Stimulated activated CD8-positive, alpha-beta memory T cell treated with anti-CD3 and anti-CD28 coated beads, Interleukin-15, amount 100 ng/mL, for 4 hours (primary cell): ENCODE measurements around the gene TEX22.

Source experiments
- DNase-seq, 2 donors: peaks; one replicate each; pipeline ENCODE4 v3.0.0-alpha.2; 2020; ENCODE audit warnings: low read depth in 2 of 2

The TEX22 gene

DNA sequence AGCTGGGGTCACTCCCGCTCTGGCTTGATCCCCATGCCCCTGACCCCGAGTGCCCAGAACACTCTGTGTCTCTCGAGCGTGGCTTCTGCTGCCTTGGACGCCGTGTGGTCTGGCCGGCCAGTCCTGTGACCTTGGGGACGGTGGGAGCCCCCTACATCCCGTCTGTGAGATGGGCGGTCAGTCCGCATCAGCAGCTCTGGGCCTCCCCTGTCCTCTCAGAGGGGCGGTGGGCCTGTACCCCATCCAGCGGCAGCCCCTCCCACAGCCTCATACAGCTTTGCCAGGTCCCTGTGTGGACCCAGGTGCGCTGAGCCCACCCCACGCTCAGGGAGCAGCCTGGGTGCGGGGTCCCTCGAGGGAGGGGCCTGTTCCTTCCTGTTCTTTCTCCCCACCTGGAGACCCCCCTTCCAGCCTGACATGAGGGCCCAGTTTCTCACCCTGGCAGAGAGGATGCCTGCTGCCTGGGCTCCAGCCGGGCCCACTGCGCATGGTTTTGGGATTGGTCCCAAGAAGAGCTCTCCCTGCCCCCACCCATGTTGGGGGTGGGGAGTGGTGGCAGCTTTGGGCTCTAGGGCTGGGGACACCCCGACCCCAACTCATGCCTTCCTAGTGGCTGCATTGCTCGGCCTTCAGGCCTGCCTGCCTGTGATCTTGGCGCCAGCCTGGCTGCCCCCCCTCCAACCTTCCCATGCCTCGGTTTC lies 22.8 kb downstream of the TEX22 start:
- DNase-seq, result no peak

DNA sequence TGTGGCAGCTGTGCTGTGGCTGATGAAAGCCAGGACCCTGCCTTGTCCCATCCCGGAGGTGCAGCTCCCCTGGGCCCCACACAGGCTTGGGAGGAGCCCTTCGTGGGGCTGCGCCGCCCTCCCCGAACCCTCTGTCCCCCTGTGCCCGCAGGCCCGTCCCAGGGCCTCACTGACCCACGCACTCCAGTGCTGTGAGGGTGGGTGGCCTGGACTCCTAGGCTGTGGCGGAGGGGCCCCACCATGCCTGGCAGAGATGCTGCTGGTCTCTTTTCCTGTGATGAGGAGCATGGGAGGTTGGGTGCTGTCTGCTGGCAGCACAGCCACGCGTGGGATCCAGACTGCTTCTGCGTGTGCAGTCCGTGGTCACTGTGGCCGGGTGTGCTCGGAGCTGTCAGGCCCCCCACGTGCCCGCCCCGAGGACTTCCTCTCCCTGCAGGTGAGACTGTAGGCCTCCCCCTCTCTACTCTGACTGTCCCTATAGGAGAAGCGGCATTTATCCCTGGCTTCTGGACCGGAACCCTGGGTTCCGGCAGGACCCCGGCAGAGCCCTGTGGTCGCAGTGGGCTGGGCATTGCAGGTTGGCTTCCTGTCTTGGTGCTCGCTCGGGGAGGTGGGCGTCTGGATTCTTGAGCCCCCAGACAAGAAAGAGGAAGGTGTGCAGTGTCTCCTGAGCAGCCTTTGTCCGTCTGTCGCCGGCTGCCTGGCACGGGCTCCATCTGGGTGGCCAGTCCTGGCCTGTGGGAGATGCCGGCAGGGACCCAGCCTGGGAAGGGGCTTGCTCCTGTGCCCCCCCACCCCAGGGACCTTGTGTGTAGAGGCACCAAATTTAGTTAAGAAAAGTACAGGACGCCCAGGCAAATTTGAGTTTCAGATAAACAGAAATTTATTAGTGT lies 23.6 kb downstream of the TEX22 start:
- DNase-seq, result no peak

DNA sequence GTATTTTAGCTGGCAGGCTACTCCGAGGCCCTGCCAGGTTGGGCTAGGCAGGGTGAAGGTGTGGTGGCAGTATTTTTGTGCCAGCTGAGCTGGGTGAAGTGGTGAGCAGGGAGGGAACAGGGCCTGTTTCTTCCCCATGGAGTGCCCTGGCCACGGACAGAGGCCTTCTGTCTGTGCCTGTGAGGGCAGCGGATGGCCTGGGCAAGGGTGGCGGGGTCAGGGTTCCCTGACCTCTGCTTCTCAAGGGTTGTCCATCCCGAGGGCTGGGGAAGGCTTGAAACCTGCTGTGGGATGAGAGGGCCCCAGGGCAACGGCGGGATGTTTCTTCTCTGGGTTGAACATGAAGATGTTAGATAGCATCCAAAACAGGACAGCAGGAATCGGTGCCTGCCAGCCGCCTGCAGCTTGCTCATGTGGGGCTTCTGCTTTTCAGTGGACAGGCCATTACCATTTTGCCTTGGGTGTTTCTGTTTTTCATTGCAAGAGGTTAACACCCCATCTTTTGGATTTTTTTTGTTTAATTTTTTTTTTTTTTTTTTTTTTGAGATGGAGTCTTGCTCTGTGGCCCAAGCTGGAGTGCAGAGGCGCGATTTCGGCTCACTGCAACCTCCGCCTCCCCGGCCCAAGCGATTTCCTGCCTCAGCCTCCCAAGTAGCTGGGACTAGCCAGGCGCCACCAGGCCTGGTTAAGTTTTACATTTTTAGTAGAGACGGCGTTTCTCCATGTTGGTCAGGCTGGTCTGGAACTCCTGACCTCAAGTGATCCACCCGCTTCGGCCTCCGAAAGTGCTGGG lies 24.6 kb downstream of the TEX22 start:
- no peak for DNase-seq

DNA sequence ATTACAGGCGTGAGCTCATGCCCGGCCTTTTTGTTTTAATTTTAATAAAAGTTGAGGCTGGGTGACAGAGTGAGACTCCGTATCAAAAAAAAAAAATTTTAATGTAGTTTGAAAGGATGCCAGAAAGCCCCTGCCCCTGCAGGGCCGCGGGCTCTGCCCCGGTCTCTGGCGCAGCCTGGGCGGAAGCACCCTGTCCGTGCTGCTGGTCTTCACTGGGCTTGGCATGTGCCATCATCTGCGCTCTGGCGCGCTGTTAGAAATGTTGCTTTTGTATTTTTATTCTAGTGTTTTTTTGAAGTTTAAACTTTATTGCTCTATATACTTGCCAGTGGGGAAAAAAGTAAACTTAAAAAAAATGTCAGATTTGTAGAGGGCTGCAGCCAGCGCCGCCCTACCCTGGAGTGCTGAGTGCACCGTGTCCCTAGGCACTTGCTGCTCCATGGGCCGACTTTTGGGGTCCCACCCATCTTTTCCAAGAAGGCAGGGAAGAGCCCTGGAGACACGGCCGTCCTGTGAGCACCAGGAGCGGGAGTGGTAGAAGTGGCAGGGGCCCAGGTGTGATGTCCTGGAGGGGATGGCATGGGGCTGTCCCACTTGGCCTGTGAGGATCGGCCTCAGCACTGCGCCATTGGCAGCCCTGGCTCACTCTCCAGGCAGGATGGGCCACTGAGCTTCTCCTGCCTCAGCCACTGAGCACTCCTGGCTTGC lies 25.3 kb downstream of the TEX22 start:
- no peak for DNase-seq

DNA sequence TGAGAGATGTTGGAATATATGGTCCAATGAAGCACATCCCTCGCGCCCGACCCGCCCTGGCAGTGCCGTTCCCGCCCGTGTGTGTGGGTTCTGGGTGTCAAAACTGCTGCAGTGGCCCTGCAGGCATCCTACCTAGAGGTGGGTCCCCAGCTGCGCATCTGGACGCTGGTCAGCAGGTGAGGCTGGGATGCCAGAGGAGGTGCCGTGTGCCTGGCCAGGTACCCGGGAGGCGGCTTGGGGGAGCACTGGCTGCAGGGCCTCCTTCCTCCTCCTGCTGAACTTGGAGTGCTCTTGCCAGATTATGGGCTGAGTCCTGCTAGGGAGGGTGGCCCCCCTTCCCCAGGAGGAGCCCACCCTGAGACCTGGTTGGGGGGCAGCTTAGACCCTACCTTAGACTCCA lies 26.5 kb downstream of the TEX22 start:
- no peak for DNase-seq

DNA sequence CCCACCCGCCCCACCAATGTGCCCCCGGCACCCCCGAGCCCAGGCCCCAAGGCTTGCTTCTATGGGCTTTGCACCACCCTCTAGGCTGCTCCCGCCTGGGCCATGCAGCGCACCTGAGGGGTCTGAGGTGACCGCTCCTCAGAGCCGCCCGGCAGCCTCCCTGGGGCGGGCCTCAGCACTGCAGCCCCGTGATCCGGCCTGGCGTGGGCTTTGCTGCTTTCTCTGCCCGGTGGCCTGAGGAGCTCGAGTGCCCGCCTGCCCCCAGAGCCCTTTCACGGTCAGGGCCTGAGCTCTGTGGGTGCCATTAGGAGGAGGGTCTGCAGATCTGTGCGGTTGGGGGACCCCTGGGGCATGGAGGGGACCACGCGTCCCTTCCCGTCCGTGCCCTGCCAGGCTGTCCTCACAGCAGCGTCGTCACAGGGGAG lies 27.5 kb downstream of the TEX22 start:
- DNase-seq, result no peak

DNA sequence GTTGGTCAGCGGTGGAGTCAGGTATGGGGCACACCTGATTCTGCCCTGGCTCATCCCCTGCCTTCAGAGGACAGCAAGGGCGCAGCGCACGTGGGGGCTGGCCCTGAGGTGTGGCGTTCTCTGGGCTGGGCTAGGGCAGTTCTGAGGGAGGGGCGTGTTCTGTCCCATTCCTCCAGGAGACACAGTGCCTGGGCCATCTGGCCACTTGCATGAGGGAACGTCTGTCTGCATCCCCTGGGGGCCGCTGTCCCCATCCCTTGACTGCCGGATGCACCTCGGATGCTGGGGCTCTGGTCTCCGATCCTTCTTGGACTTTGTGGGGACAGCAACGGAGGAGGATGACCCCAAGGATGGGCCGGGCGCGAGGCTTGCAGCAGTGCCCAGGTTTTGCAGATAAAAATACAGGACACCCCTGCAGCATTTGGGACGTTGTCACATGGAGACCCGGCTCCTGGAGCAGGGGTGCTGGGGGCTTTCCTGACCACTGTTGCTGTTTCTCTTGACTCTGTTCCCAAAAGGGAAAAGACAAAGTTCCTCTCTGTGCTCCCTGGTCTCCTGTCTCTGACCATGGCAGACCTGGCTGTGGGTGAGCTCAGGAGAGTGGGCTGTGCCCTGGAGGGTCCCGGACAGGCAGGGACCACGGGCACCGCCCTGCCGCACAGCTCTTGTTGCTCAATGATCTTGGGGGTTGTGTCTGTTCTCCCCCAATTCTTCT lies 28.2 kb downstream of the TEX22 start:
- DNase-seq, result no peak

DNA sequence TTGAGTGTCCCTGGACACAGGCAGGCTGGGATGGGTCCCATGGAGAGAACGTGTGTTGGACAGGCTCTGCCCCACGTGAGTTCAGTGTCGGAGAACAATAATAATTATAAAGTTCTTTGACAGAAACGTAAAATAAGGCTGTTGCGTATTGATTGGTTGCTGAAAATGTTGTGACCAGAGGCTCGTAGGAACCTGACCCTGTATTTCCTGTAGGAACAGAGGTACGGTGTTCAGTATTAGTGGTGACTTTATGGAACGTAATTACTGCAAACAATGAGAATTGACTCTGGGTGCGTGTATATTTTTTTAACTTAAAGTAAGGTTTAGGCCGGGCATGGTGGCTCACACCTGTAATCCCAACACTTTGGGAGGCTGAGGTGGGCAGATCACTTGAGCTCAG lies 29.1 kb downstream of the TEX22 start:
- DNase-seq, result no peak

DNA sequence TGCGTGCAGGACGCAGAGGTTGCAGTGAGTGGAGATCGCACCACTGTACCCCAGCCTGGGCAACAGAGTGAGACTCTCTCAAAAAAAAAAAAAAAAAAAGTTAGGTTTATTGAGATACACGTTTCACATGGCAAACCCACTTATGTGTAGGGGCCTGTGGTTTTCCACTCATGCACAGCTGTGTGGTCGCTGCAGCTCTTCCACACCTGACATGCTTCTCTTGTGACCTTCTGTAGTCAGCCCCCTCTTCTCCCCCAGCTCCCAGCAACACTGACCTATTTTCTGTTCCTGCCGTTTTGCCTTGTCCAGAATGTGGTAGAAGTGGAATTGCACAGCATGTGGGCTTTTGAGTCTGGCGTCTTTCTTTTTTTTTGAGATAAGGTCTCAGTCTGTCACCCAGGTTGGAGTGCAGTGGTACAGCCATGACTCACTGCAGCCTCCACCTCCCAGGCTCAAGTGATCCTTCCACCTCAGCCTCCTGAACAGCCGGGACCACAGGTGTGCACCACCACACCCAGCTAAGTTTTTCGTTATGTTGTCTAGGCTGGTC lies 29.7 kb downstream of the TEX22 start:
- no peak for DNase-seq

DNA sequence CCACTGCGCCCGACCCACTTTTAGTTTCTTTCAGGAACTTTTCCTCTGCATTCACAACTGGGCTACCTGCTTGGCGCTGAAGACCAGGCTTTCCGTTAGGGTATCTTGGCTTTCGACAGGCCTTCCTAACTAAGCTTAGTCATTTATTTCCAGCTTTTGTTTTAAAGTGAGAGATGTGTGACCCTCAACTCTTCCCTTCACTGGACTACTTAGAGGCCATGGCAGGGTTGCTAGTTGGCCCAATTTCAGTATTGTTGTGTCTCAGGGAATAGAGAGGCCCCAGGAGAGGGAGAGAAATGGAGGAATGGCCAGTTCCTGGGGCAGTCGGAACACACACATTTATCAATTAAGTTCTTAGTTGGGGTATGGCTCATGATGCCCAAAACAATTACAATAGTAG lies 31.7 kb downstream of the TEX22 start:
- DNase-seq, result no peak

DNA sequence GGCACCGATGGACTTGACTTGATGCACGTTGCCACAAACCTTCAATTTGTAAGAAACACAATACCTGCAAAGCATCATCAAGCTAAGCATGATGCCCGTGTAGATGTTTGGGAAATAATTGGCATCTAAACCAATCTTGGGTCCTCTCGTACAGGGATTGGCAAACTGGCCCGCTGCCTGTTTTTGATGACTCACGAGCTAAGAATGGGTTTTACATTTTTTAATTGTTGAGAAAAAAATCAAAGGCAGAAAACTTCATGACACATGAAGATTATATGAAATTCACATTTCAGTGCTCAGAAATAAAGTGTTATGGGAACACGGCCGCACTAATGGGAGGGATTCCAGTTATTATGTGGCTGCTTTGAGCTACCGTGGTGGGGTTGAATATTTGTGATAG lies 32.2 kb downstream of the TEX22 start:
- no peak for DNase-seq

DNA sequence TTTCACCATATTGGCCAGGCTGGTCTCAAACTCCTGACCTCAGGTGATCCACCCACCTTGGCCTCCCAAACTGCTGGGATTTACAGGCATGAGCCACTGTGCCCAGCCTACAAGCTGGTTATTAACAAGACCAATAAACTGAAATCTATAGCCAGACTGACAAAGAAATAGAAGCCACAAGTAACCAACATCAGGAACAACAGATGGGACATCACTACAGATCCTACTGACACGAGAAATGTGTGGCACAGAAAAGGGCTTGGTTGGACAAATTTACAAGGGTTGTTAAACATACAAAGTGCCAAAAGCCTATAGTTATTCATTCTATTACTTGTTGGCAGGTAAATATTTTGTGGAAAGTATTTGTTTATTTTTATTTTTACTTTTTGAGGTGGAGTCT lies 32.9 kb downstream of the TEX22 start:
- no peak for DNase-seq

DNA sequence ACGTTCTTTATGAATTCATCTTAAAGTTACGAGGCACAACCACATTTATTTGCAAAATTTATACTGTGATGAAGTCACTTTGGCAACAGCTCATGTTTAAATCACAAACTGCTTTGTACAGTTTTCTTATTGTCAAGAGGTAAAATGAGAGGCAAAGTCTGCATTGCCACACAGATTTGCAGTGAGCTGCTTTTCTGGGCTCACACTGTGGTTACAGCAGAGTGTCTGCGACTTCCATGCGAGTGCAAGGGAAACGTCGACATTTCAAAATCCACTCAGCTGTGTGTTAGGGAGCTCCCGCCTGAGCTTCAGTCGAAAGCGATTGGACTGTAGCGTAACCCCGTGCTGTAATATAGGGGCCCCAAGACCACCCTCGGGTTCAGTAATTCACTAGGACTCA lies 34.3 kb downstream of the TEX22 start:
- DNase-seq, result no peak

DNA sequence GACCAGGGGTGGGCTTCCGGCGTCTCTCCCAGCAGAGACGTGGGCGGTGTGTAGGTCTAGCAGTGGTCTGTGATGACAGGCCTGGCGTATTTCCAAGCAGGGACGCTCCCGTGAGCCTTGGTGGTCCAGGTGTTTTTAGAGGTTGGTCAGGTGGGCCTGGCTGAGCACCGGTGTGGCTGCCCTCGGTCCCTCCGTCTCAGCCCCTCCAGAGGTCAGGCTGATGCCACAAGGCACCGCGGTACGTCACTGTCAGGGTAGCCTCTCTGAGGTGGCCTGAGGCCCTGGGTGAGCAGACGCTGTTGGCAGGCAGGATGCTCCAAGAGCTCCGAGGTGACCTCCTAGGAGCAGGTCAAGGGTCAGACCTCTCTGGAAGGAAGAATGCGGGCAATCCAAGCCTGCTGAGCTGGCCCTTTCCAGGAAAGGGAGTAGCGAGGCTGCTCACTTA lies 34.8 kb downstream of the TEX22 start:
- no peak for DNase-seq

DNA sequence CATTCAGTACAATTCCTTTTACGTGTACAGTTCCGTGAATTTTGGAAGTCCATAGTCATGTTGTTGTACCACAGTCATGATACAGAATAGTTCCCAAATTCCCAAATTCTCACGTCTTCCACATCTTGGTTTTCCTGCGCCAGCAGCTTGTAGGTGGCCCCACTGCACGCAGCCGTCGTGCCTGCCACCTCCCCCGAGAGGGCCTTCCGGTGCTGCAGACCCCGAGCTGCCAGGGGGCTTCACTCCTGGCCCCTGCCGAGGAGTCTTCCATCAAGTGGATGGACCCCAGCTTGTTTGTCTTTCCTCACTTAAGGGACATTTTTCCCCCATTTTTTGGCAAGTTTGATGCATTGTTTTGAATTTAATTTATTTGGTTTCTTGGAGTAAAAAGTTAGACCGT lies 38.1 kb downstream of the TEX22 start:
- no peak for DNase-seq

DNA sequence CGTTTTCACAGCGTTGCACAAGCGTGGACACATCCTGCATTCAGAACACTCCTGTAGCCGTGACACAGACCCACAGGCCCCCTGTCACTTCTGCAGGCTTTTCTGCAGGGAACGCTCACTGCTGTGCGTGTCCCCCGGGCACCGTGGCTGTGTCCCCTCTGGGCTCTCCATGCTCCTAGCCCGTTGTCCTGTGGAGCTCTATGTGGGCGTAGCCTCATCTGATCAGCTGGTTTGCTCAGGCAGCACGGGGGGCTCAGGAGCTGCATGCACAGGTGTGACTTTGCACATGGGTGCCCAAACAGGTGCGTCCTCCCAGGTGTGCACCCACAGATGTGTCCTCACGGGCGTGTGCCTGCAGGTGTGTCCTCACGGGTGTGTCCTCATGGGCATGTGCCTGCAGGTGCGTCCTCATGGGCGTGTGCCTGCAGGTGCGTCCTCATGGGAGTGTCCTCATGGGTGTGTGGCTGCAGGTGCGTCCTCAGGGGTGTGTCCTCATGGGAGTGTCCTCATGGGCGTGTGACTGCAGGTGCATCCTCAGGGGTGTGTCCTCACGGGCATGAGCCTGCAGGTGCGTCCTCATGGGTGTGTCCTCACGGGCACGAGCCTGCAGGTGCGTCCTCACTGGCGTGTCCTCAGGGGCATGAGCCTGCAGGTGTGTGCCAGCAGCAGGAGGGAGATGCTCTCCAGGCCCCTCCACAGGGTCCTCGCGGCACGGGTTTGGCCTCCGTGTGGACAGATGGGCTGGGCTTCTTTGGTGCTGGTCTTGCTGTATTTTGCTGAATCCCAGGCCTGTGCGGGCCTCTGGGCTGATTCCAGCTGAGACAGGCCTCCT lies 38.8 kb downstream of the TEX22 start:
- DNase-seq, result no peak

DNA sequence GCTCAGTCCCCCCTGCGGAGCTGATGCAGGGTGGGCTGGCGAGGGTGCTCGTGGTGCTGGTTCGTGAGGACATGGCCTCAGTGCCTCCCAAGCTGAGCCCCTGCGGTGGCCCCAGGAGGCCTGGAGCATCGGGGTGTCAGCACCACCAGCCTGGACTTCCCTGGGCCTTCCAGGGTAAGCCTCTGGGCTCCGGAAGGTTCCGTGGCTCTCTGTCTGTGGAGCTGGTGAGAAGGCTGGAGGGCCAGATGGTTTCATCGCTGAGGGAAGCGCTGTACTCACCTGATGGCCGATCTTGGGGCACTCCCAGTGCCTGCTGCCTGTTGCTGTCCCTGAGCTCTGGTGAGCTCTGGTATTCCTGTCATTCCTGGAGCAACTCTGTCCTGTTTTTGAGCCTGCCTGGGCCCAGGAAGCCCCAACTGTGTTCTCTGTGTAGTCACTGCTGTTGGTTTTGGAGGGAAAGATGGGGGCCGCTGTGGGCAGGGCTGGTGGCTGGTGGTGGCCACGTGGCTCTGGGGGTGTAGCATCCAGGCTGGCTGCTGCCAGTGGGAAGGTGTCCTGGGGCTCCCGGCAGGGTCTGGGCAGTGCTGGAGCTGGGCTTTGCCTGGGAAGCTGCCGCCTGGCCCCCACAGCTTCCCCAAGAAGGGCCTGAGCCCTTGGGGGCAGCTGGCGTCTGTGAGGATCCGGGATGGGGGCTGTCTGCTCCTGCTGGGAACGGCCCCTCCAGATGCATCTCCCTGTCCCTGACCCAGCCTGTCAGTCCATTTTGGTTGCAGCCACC lies 39.6 kb downstream of the TEX22 start:
- no peak for DNase-seq

DNA sequence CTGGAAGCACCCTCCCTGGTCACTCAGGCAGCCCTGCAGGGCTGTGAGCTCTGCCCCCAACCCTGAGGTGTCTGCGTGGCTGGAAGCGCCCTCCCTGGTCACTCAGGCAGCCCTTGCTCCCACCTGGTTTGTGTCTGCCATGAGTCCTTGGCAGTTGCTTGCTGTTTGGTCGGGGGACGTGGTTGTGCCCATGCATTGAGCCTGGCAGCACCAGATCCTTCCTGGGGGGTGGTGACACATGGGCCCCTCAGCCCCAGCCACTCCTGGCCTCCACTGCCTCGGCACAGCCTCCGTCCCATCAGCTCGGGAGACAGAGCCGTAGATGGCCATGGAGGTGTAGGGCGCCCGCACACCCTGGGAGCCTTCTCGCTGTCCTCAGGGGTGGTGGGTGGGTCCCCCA lies 40.8 kb downstream of the TEX22 start:
- DNase-seq, result no peak
